ENCODE results near the gene CORO7. TPM values are rescaled to one million over a fixed set of nuclear protein-coding genes. Genes with fewer than 3 reads are reported as not detected.
A peak's percentile ranks its signal among the peaks of the same experiment; 100 is the strongest.

The CORO7 gene
- total RNA-seq, 2 experiments from 2014 or later: 66.2 to 73.1 TPM

DNA sequence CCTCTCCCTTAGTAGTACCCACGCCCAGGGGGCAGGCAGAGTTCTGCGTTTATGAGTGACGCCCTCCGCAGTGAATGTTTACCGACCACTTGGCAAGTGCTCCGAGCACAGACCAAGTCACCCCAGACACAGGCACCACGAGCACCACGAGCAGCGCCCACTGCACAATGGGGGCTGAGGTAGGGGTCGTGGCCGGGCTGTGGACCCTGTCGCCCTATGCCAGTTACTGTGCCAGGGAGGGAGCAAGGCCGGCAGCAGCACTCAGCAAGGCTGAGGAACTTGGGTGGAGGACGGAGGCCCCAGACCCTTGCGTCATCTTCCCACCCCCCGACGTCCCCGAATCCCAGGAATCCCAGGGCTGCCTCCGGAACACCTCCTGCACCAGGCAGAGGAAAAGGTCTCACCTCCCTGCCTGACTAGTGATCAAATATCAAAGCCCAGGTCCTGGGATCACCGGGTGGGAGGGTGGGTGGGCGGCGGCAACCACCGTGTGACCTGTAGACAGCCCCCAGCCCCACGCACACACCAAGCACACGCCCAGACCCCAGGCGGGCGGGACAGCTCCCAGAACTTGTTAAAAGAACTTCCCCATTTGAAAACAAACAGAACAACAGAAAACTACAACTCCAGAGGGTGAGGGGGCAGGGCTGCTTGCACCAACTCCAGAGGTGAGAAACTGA, 39.4 kb downstream of the CORO7 start:
- peaks cover 5% of the 10 kb centered on the region for H3K4me1 Mint-ChIP-seq
- no peaks in the 10 kb centered on the region for H3K9me3 Mint-ChIP-seq
- H3K4me3 Mint-ChIP-seq: no peak overlapping the region
- H3K27ac Mint-ChIP-seq: no peak overlapping the region
- DNase-seq: no peak
- H3K36me3 Mint-ChIP-seq: no peaks in the 10 kb centered on the region
- no peaks in the 10 kb centered on the region for H3K27me3 Mint-ChIP-seq

DNA sequence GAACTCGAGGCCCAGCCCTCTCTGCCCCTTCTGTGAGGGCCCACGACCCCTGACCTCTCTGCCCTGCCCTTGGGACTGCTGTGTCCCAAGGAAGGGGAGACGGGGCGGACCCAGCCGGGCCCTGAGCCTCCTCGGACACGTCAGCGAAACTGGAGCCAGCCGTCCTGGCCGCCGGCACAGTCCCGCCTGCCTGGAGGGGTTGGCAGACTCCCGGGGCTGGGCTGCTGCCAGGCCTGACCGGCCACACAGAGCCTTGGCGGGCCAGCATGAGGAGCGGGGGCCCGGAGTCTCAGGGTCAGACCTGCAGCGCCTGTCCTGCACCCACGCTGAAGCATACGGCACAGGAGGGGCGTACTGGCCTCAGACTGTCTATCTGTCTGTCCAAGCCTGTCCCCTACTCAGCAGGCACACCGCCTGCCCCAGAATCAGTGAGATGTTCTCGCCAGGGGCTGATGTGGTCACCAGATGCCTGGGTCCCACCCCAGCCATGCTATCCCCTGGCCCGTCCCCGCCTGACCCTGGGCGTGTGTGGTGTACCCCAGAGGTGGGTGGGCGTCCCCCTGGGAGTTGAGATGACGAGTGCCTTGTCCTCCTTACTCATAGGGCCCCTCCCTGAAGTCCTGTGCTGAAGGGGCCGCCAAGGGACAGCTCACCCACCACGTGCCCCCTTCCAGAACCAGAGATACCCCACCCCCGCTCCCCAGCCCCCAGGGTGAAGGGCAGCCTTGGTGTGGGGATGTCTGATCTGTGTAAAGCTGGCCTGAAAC, 40.1 kb downstream of the CORO7 start:
- peaks cover 5% of the 10 kb centered on the region for H3K4me1 Mint-ChIP-seq
- no peaks in the 10 kb centered on the region for H3K36me3 Mint-ChIP-seq
- DNase-seq: no peak
- H3K4me3 Mint-ChIP-seq: no peak overlapping the region
- no peaks in the 10 kb centered on the region for H3K27me3 Mint-ChIP-seq
- H3K27ac Mint-ChIP-seq: no peak overlapping the region
- H3K9me3 Mint-ChIP-seq: no peaks in the 10 kb centered on the region

DNA sequence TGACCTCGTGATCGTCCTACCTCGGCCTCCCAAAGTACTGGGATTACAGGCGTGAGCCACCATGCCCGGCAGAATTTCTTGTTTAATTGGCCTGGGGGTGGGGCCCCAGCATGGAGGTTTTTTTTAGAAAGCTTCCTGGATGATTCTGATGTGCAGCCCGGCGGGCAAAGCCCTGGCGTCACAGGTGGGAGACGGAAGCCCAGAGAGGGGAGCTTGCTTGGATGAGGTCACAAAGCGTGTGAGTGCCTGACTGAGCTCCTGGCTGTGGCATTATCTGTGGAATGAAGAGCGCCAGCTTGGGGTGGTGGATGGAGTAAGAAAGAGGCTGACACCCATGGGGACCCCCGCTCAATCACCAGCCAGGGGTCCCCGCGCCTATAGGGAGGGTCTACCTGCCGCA, 40.7 kb downstream of the CORO7 start:
- DNase-seq: no peak
- Mint-ChIP-seq H3K4me1 (peaks cover 5% of the 10 kb centered on the region), H3K36me3 (no peaks in the 10 kb centered on the region), H3K27me3 (no peaks in the 10 kb centered on the region), H3K4me3 (no peak overlapping the region), H3K27ac (no peak overlapping the region), H3K9me3 (no peaks in the 10 kb centered on the region)

DNA sequence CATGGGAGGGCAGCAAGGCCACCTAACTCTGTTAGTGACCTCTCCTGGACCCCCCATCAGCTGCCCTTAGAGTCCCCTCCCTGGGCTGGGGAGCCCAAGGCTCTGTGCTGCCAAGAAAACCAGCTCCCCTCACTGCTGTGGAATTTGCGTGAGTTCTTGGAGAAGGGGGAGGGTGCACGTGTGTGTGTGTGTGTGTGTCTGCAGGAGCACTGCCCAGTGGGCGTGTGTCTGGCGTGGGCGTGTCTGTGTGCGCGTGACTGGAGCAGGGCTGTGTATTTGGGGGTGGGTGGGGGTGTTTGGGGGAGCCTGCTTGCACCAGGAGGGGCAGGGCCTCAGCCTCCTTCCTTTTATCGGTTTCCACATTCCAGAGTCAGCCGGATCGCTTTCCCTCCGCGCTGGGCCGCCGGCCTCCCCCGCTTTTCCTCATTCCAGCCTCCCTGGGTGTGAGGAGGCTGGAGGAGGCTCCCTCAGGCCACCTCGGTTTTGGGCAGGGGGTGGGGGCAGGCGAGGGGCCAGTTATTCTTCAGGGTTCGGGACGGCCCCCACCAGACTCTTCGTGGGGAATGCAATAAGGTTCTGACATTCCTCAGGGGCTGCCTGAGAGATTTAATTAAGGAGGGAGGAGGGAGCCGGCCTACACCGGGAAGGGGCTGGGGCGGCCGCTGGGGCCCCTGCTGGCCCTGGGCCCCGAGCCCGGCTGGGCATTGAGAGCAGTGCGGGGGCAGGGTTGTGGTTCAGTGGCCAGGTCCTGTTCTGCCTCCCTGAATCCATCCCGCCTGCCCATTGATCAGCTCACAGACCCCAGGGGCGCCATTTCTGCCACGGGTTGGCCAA, 42.3 kb downstream of the CORO7 start:
- H3K4me3 Mint-ChIP-seq: no peak overlapping the region
- peak overlapping the region; percentile 29 for H3K27ac Mint-ChIP-seq
- peaks cover 5% of the 10 kb centered on the region for H3K4me1 Mint-ChIP-seq
- H3K9me3 Mint-ChIP-seq: no peaks in the 10 kb centered on the region
- DNase-seq: no peak
- no peaks in the 10 kb centered on the region for H3K36me3 Mint-ChIP-seq
- no peaks in the 10 kb centered on the region for H3K27me3 Mint-ChIP-seq

DNA sequence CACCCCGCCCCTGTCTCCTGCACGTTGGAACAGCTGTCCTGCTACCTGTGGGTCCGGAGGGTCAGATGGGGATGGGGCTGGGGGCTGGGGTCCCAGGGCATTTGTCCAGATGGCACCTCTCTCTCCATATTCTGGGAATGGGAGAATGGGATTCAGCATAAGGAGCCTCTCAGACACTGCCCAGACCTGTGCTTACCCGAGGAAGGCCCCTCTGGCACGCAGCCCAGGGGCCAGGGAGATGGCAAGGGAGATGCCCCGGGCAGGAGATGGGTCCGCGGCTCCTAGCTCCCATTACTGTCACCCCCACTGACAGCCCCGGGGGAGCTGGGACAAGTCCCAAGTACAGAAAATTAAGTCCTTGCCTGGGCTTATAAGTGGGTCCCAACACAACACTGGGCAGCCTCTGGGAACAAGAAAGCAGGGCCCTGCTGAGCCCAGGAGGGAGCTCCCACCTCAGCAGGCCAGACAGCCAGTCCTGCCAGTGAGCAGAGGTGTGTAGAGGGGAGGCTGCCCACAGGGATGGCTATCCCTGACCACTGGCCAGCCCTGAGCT, 43.0 kb downstream of the CORO7 start:
- DNase-seq: no peak
- Mint-ChIP-seq H3K27ac (no peak overlapping the region), H3K4me3 (no peak overlapping the region), H3K27me3 (no peaks in the 10 kb centered on the region), H3K4me1 (peaks cover 5% of the 10 kb centered on the region), H3K9me3 (no peaks in the 10 kb centered on the region), H3K36me3 (no peaks in the 10 kb centered on the region)

DNA sequence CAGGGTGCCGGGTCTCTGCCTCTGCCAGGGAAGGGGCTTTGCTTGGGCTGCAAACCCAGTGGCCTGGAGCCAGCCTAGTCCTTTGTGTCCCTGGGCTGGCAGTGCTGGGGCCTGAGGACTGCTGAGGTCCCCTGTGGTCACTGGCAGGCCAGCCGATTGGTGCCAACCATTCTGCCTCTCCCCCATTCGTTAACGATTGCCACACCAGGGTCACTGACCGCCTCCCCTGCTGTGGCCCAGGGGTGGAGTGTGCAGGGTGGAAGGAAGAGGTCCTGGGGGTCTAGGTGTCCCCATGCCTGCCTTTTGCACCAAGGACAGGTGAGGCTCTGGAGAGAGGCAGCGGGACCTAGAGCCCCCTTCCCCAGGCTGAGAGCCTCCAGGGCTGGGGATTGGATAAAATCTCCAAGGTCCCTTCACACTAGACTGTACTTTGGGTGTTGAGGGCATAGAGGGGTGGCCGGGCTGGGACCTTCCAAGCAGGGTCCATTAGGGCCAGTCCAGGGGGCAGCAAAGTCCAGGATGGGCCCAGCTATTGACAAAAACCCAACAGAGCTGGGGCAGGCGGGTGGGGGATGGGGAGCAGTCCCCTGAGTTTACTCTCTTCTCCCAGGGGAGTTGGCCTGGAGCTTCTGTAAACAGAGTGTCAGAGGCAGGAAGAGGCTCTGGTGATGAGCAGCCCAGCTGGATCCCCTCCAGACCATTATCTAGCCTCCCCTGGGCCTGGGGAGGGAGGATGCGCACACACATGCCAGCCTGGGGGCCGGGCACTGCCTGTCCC, 43.6 kb downstream of the CORO7 start:
- H3K36me3 Mint-ChIP-seq: no peaks in the 10 kb centered on the region
- no peaks in the 10 kb centered on the region for H3K27me3 Mint-ChIP-seq
- no peaks in the 10 kb centered on the region for H3K9me3 Mint-ChIP-seq
- H3K27ac Mint-ChIP-seq: no peak overlapping the region
- no peak overlapping the region for H3K4me3 Mint-ChIP-seq
- no peak for DNase-seq
- peaks cover 5% of the 10 kb centered on the region for H3K4me1 Mint-ChIP-seq

DNA sequence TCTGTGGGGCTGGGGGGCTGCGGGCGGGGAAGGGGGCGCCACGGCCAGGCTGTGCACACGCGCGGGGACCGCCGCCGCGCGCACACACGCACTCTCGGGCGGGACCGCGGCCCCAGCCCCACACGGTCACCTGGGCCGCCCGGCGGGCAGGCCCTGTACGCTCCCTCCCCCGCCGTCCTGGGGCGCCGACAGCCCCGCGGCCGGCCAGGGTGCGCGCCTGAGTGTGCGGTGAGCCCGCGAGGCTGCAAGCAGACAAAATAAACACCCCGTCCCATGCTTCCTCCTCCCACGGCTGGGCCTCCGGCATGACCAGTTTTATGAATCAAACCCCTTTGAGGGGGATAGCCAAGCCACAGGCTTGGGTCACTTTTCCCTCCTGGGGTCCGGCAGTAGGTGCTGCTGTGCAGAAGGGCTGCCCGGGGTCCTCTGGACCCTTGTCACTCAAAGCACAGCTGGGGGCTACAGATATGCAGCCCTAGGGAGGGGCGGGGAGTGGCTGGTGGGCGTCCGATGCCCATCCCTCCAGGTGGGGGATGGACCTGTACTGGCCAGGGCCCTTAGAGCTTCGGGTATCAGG, 44.3 kb downstream of the CORO7 start:
- peak overlapping the region; percentile 71 for H3K4me3 Mint-ChIP-seq
- DNase-seq: peak; percentile 38
- no peaks in the 10 kb centered on the region for H3K36me3 Mint-ChIP-seq
- no peaks in the 10 kb centered on the region for H3K27me3 Mint-ChIP-seq
- H3K27ac Mint-ChIP-seq: no peak overlapping the region
- H3K4me1 Mint-ChIP-seq: peaks cover 5% of the 10 kb centered on the region
- no peaks in the 10 kb centered on the region for H3K9me3 Mint-ChIP-seq

DNA sequence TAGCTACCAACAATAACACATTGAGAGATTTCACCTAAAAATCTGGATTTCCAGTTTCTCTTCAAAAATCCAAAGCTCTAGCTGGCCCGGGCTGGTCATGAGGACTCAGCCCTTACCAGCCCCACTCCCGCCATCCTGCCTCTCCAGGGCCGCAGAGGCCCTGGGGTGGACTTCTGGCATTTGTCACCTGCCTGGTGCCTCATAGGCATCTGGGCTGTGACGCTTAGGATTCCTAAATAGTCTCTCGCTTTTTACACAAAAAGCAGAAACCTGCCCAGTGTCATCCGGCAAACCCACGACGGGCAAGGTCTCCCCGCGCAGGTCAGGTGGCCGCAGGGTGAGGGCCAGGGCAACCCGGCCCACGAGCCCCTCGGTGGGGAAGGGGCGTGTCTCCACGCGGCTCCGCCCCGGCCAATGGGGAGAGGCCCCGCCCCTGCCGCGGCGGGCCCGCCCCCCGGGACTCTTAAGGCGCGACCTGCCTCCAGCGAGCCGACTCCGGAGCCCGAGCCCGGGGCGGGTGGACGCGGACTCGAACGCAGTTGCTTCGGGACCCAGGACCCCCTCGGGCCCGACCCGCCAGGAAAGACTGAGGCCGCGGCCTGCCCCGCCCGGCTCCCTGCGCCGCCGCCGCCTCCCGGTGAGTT, 44.9 kb downstream of the CORO7 start, which contains the start of gene VASN:
Gene VASN, plus strand, starts transcription at position 492 of the 644 bp plus-strand sequence. CDS start 9,030 bp downstream, outside the sequence.
- H3K36me3 Mint-ChIP-seq: no peaks in the 10 kb centered on the region
- no peaks in the 10 kb centered on the region for H3K9me3 Mint-ChIP-seq
- H3K27ac Mint-ChIP-seq: no peak within 1 kb of the TSS
- DNase-seq: peak; percentile 74
- no peaks in the 10 kb centered on the region for H3K27me3 Mint-ChIP-seq
- H3K4me1 Mint-ChIP-seq: peaks cover 5% of the 10 kb centered on the region
- H3K4me3 Mint-ChIP-seq: peak within 1 kb of the TSS; percentile 71

DNA sequence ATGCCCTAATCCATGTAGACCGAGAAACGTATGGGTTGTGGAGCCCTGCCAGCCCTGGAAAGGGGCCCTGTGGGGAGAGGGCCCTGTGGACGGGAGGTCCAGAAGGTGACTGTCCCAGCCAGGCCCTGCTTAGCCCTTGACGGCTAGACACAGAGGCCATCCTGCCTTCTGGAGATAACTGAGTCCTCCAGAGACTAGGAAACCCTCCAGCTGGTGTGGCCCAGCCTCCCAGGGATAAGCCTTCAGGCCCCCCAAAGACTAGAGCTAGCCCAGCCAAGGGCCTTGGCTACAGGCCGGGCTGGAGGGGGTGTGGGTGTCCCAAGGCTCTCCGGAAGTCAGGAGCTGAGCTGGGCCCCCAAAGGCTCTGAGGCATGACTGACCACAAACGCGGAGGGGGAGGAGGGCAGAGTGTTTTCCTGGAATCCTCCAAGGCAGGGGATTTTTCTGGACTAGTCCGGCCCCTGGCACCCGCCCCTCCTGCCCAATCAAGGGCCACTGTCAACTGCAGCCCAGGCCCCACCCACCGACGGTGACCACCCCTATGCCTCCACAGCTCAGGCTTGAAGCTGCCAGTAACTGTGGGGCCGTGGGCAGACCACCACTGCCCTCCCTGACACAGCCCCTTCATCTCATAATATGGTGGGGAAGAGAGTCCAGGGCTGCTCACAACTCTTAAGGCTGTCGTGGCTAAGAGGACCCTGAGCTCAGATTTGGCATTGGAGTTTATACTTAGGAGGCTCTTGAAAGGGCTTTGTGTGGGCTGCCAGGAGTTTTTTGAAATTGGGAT, 45.6 kb downstream of the CORO7 start:
- no peaks in the 10 kb centered on the region for H3K9me3 Mint-ChIP-seq
- H3K27ac Mint-ChIP-seq: no peak overlapping the region
- H3K4me1 Mint-ChIP-seq: peaks cover 5% of the 10 kb centered on the region
- no peaks in the 10 kb centered on the region for H3K27me3 Mint-ChIP-seq
- no peak overlapping the region for H3K4me3 Mint-ChIP-seq
- no peaks in the 10 kb centered on the region for H3K36me3 Mint-ChIP-seq
- no peak for DNase-seq

DNA sequence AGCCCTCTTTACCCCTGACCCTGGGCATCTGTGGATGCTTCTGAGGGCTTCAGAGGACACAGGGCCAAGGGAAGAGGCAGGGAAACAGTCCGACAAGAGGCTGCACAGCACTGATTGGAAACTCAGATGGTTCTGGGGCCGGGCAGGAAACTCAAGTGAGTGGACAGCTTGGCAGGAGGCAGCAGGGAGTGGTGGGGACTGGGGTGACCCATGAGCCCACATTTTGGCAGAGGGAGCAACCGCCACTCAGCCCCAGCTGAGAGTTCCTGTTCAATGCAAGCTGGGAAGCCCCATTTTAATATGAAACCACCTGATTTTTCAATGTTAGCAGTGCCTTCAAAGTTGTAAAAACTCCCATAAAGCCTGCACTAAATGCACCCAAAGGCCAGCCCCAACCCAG, 46.2 kb downstream of the CORO7 start:
- no peaks in the 10 kb centered on the region for H3K36me3 Mint-ChIP-seq
- H3K27me3 Mint-ChIP-seq: no peaks in the 10 kb centered on the region
- no peak overlapping the region for H3K27ac Mint-ChIP-seq
- H3K9me3 Mint-ChIP-seq: no peaks in the 10 kb centered on the region
- DNase-seq: no peak
- no peak overlapping the region for H3K4me3 Mint-ChIP-seq
- H3K4me1 Mint-ChIP-seq: peaks cover 5% of the 10 kb centered on the region

DNA sequence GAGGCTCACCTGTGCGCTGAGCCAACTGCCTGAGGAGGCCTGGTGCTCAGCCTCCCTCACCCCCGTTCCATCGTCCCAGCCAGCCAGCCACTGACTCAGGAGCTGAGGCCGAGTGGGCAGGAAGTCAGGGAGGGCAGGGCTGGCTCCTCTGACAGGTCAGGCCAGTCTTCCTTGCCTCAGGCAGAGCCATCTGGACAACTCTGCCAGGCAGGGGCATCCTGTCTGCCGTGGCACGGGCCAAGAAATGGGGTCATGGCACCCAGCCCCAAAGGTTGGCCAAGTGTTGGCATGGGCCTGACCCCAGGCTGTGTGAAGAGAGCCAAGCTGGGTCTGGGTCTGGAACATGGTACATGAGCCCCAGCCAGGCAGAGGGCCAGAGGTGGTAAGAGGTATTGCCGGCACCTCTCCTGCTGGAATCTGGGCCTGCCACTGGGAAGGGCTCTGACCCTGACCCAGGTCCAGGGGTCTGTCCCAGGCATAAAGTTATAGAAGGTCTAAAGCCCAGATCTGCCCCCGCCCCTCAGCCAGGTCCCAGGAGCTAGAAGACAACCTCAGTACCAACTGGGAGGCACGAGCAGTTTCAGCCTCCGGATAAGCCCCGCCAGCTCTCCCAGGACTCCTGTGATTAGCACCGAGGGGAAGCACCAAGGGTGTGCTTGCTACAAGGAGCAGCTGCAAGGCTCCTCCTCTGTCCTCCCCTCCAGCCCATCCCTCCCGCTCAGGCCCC, 47.2 kb downstream of the CORO7 start:
- Mint-ChIP-seq H3K4me1 (peaks cover 5% of the 10 kb centered on the region), H3K4me3 (no peak overlapping the region), H3K9me3 (no peaks in the 10 kb centered on the region), H3K27ac (no peak overlapping the region), H3K36me3 (no peaks in the 10 kb centered on the region), H3K27me3 (no peaks in the 10 kb centered on the region)
- no peak for DNase-seq

DNA sequence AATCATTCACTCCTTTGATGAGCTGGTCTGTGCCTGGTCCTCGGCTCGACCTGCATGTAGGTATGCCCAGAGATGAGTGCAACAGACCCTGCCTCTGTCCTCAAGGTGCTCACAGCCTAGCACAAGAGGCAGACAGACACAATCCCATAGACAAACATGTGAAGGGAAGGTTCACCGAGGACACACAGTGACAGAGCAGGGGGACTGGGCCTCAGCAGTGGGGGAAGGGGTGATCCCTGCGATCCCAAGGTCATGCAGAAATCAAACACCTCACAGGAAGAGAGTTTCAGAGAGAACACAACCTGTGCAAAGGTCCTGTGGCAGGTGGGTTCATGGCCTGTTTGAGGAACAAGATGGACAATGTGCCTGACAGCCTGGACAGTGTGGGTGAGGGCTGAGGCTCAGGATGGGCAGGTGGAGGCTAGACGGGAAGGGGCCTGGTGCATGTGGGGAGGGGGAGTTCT, 49.0 kb downstream of the CORO7 start:
- peaks cover 2% of the 10 kb centered on the region for H3K4me1 Mint-ChIP-seq
- DNase-seq: no peak
- H3K4me3 Mint-ChIP-seq: no peak overlapping the region
- no peak overlapping the region for H3K27ac Mint-ChIP-seq
- no peaks in the 10 kb centered on the region for H3K27me3 Mint-ChIP-seq
- H3K9me3 Mint-ChIP-seq: no peaks in the 10 kb centered on the region
- H3K36me3 Mint-ChIP-seq: peaks cover 4% of the 10 kb centered on the region
